Transverse colon (tissue), 4 donors: ENCODE results near the gene NOTUM. TPM values are rescaled to one million over a fixed set of nuclear protein-coding genes. Genes with fewer than 3 reads are reported as not detected.

Source experiments
- DNase-seq: peaks from one replicate; pipeline ENCODE4 v3.0.0-alpha.2; 2019
- H3K27ac ChIP-seq, 4 donors: fragments of 200-600 bp; sonication (generic); 2 replicates each; pipeline ENCODE4 v1.5.1; 2016 to 2018; ENCODE audit warnings: inconsistent platforms in 4 of 4
- H3K27me3 ChIP-seq: fragments of 200-600 bp; sonication (generic); 2 replicates; pipeline ENCODE4 v1.5.1; 2017; ENCODE audit warnings: inconsistent platforms
- H3K36me3 ChIP-seq, 4 donors: fragments of 200-600 bp; sonication (generic); 2 replicates each; pipeline ENCODE4 v1.5.1; 2017 to 2019; ENCODE audit warnings: inconsistent platforms in 4 of 4
- H3K4me1 ChIP-seq, 4 donors: fragments of 200-600 bp; sonication (generic); 2 replicates each; pipeline ENCODE4 v1.5.1; 2017 to 2020; ENCODE audit warnings: inconsistent platforms in 4 of 4
- H3K4me3 ChIP-seq, 4 donors: fragments of 200-600 bp; sonication (generic); 1 replicate in 1 of 4; 2 replicates in 3 of 4; pipeline versions ENCODE4 v1.5.1 to v1.6.1; 2017 to 2019; ENCODE audit warnings: inconsistent platforms in 4 of 4
- H3K9me3 ChIP-seq, 2 donors: fragments of 200-600 bp; sonication (generic); 2 replicates each; pipeline ENCODE4 v1.5.1; 2017 to 2019; ENCODE audit warnings: inconsistent platforms in 2 of 2
- CTCF ChIP-seq, 5 experiments: fragments of 200-600 bp in 3 of 5; fragments of 450-650 bp in 2 of 5; sonication (generic) in 3 of 5; IDR thresholded peaks; 1 replicate in 2 of 5; 2 replicates in 3 of 5; pipeline ENCODE4 v1.5.1; 2016 to 2017; ENCODE audit warnings: antibody characterized with exemption in 5 of 5, inconsistent platforms in 3 of 5, mild to moderate bottlenecking in 2 of 5, moderate library complexity in 1 of 5
- EP300 ChIP-seq: sonication (generic); formaldehyde crosslinking; IDR thresholded peaks from one replicate; pipeline ENCODE4 v1.6.1; 2017; ENCODE audit warnings: antibody characterized with exemption, low read depth
- POLR2A ChIP-seq: fragments of 450-650 bp; IDR thresholded peaks from one replicate; pipeline ENCODE4 v1.6.1; 2016; ENCODE audit warnings: antibody characterized with exemption, mild to moderate bottlenecking, moderate library complexity
- POLR2AphosphoS5 ChIP-seq, 3 donors: sonication (generic); formaldehyde crosslinking; IDR thresholded peaks; one replicate each; pipeline ENCODE4 v1.6.1; 2016; ENCODE audit warnings: antibody characterized with exemption in 3 of 3
- WGBS, 2 donors: methylation state at CpG; one replicate each; pipeline ENCODE4 v1.1.5; 2018; ENCODE audit warnings: low coverage in 1 of 2; 5-methylcytosine and 5-hydroxymethylcytosine counted together
- in situ Hi-C, 4 donors: fragments of 200-750 bp; cut with MboI; loops; one replicate each; pipeline versions ENCODE4 v1.15.0 to v1.15.1; 2017; ENCODE audit warnings: low sequenced_read_pairs in 3 of 4, low pct_ligation_motif_present in 1 of 4, low pct_unique_long_range_greater_than_20kb in 1 of 4
- intact Hi-C: fragments of 100-400 bp; cut with DNase I; formaldehyde crosslinking; loops from one replicate; pipeline ENCODE4 v1.15.1; 2023; ENCODE audit warnings: low total_unique reads
- total RNA-seq, 4 donors: library from RNA; depleted of rRNA; stranded (reverse); fragments of >200 nt; gene quantifications; one replicate each; pipeline ENCODE4 v1.1.0, GENCODE V29; 2016

Gene NOTUM
- total RNA-seq, 4 donors from 2014 or later, result not detected

GRCh38 chr17:81934098-81934757 lies 26.8 kb downstream of the NOTUM start:
- Histone ChIP-seq H3K27me3 (peaks cover 6% of the 10 kb centered on the region), H3K4me1 (peaks cover 5 to 28% (median 19%) of the 10 kb centered on the region in 4 donors), H3K4me3 (no peak overlapping the region), H3K27ac (no peak overlapping the region), H3K36me3 (no peaks in the 10 kb centered on the region), H3K9me3 (no peaks in the 10 kb centered on the region)
- 87% methylated on average over 18 of the region's 23 CpGs; no CpG with 5 or more reads in 1 of the 2 donors for WGBS, 2 donors
- intact Hi-C loops, result no loop called here
- in situ Hi-C loops, result no loop called here
- TF ChIP-seq POLR2AphosphoS5 (IDR thresholded peaks at IDR 0.05), result no peak
- no peak for DNase-seq

- H3K9me3 ChIP-seq, result no peaks in the 10 kb centered on the region
- in situ Hi-C loops, result no loop called here
- no peaks in the 10 kb centered on the region for H3K36me3 ChIP-seq
- TF ChIP-seq POLR2AphosphoS5 (IDR thresholded peaks at IDR 0.05) (no peak), POLR2A (no peak), EP300 (no peak), CTCF (IDR thresholded peaks at IDR 0.05) (no peak)
- DNase-seq, result no peak
- no peak overlapping the region for H3K4me3 ChIP-seq
- H3K27me3 ChIP-seq, result peaks cover 15% of the 10 kb centered on the region
- H3K4me1 ChIP-seq, result peaks cover 11 to 35% (median 26%) of the 10 kb centered on the region in 4 donors
- intact Hi-C loops, result no loop called here
- WGBS, 2 donors, result 88% methylated on average over 14 of the region's 14 CpGs; no CpG with 5 or more reads in 1 of the 2 donors
- H3K27ac ChIP-seq, result no peak overlapping the region
These were observed 27.7 kb downstream of the NOTUM start for GRCh38 chr17:81933178-81933699.

- H3K27me3 ChIP-seq, result peaks cover 17% of the 10 kb centered on the region
- in situ Hi-C loops (no loop called here), intact Hi-C loops (no loop called here)
- H3K4me1 ChIP-seq, result peaks cover 13 to 39% (median 26%) of the 10 kb centered on the region in 4 donors
- WGBS, 2 donors, result 87% methylated on average over 9 of the region's 9 CpGs; no CpG with 5 or more reads in 1 of the 2 donors
- H3K9me3 ChIP-seq, result no peaks in the 10 kb centered on the region
- TF ChIP-seq POLR2AphosphoS5 (IDR thresholded peaks at IDR 0.05) (no peak), CTCF (IDR thresholded peaks at IDR 0.05) (no peak), EP300 (no peak), POLR2A (no peak)
- H3K27ac ChIP-seq, result no peak overlapping the region
- DNase-seq, result no peak
- H3K36me3 ChIP-seq, result no peaks in the 10 kb centered on the region
- H3K4me3 ChIP-seq, result no peak overlapping the region
These were observed 28.5 kb downstream of the NOTUM start for GRCh38 chr17:81932333-81932983.

- intact Hi-C loops (no loop called here), in situ Hi-C loops (no loop called here)
- Histone ChIP-seq H3K36me3 (no peaks in the 10 kb centered on the region), H3K9me3 (no peaks in the 10 kb centered on the region), H3K27ac (no peak overlapping the region), H3K4me1 (peaks cover 10 to 34% (median 21%) of the 10 kb centered on the region in 4 donors), H3K4me3 (no peak overlapping the region), H3K27me3 (peaks cover 17% of the 10 kb centered on the region)
- no peak for DNase-seq
- 34% methylated on average over 14 of the region's 15 CpGs; no CpG with 5 or more reads in 1 of the 2 donors for WGBS, 2 donors
- TF ChIP-seq EP300 (no peak), CTCF (IDR thresholded peaks at IDR 0.05) (no peak), POLR2A (no peak), POLR2AphosphoS5 (IDR thresholded peaks at IDR 0.05) (no peak)
These were observed 29.2 kb downstream of the NOTUM start for GRCh38 chr17:81931557-81932332.
